Activated naive CD4-positive, alpha-beta T cell treated with anti-CD3 and anti-CD28 coated beads, Interleukin-2, amount 10 ng/mL, durations not matched to agents 7 days and 5 days (primary cell): Measurements from ENCODE around the gene TRIM3.

Experiments
- CTCF ChIA-PET: fragments of 350-600 bp; sonication (Branson Sonifier 250); formaldehyde crosslinking; loops from one replicate; lab custom pipeline; 2021; ENCODE audit warnings: antibody characterized with exemption; lab: Charles Lee
- DNase-seq: peaks from one replicate; pipeline ENCODE4 v3.0.0-alpha.2; 2020
- H3K27ac Mint-ChIP-seq: one replicate; pipeline ENCODE4 v1.8.0; 2021; ENCODE audit warnings: mild to moderate bottlenecking, moderate library complexity, mixed read lengths
- H3K27me3 Mint-ChIP-seq: one replicate; pipeline ENCODE4 v1.8.0; 2021; ENCODE audit warnings: mild to moderate bottlenecking, mixed read lengths
- H3K36me3 Mint-ChIP-seq: one replicate; pipeline ENCODE4 v1.8.0; 2021; ENCODE audit warnings: mixed read lengths
- H3K4me1 Mint-ChIP-seq: one replicate; pipeline ENCODE4 v1.8.0; 2021; ENCODE audit warnings: mixed read lengths
- H3K4me3 Mint-ChIP-seq: one replicate; pipeline ENCODE4 v1.8.0; 2021; ENCODE audit warnings: mild to moderate bottlenecking, moderate library complexity, mixed read lengths
- H3K9me3 Mint-ChIP-seq: one replicate; pipeline ENCODE4 v1.8.0; 2021; ENCODE audit warnings: mixed read lengths

TRIM3 gene

DNA sequence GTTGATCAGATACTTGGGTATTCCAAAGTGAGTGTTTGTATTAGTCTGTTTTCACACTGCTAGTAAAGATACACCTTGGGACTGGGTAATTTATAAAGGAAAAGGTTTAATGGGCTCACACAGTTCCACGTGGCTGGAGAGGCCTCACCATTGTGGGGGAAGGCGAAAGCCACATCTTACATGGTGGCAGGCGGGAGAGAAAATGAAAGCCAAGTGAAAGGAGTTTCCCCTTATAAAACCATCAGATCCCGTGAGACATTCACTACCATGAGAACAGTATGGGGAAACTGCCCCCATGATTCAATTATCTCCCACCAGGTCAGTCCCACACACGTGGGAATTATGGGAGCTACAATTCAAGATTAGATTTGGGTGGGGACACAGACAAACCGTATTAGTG, 14.6 kb upstream of the TRIM3 start:
- no peaks in the 10 kb centered on the region for H3K27me3 Mint-ChIP-seq
- no peak overlapping the region for H3K4me3 Mint-ChIP-seq
- CTCF ChIA-PET, result interaction anchor here (1.3 kb wide), 1 partner anchor 109 kb away, joined by 3 read pairs; no protein-coding TSS in a partner anchor
- H3K4me1 Mint-ChIP-seq, result peaks cover 3% of the 10 kb centered on the region
- no peaks in the 10 kb centered on the region for H3K9me3 Mint-ChIP-seq
- peaks cover 30% of the 10 kb centered on the region for H3K36me3 Mint-ChIP-seq
- DNase-seq, result no peak
- H3K27ac Mint-ChIP-seq, result no peak overlapping the region

DNA sequence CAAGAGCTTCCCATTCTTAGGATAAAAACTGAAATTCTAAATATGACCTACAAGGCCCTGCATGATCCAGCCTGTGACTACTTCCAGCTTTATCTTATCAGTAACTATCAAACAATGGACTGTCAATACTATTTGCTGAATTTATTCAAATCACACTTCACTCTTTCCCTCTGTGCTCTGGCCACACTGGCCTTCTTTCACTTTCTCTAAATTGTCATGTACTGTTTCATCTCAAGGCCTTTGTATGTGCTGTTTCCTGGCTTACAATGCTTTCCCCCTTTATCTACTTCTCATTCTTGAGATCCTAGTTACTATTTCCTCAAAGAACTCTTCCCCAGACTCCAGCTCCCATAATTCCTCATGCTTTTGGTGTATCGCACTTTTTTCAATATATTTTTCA, 13.2 kb upstream of the TRIM3 start:
- H3K27ac Mint-ChIP-seq, result no peak overlapping the region
- H3K9me3 Mint-ChIP-seq, result no peaks in the 10 kb centered on the region
- no peaks in the 10 kb centered on the region for H3K27me3 Mint-ChIP-seq
- peaks cover 14% of the 10 kb centered on the region for H3K4me1 Mint-ChIP-seq
- peaks cover 37% of the 10 kb centered on the region for H3K36me3 Mint-ChIP-seq
- CTCF ChIA-PET, result interaction anchor here (1.1 to 3.4 kb wide), 3 partner anchors 19 to 109 kb away, joined by 3 to 17 read pairs (median 4); no protein-coding TSS in a partner anchor
- H3K4me3 Mint-ChIP-seq, result no peak overlapping the region
- no peak for DNase-seq

DNA sequence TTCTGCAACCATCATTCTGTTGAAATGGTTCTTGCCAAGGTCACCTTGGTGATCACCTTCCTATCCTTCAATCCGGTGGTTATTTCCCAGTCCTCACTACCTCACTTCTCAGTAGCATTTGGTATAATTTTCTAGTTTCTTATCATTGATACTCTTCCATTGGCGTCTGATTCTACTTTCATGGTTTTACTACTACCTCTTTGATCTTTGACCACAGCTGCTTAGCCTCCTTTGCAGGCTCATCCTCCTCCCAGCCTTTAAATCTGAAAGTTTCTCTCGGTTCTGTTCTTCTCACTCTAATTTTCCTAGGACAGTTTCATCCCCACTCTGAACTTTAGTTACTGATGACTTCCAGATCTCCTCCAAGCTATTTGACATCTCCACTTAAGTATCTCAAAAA, 12.5 kb upstream of the TRIM3 start:
- H3K4me1 Mint-ChIP-seq, result peaks cover 16% of the 10 kb centered on the region
- no peak overlapping the region for H3K4me3 Mint-ChIP-seq
- H3K27ac Mint-ChIP-seq, result no peak overlapping the region
- no peak for DNase-seq
- no peaks in the 10 kb centered on the region for H3K27me3 Mint-ChIP-seq
- CTCF ChIA-PET, result interaction anchor here (1.1 to 3.4 kb wide), 2 partner anchors 20 to 108 kb away, joined by 4 to 17 read pairs; no protein-coding TSS in a partner anchor
- H3K36me3 Mint-ChIP-seq, result peaks cover 35% of the 10 kb centered on the region
- no peaks in the 10 kb centered on the region for H3K9me3 Mint-ChIP-seq

DNA sequence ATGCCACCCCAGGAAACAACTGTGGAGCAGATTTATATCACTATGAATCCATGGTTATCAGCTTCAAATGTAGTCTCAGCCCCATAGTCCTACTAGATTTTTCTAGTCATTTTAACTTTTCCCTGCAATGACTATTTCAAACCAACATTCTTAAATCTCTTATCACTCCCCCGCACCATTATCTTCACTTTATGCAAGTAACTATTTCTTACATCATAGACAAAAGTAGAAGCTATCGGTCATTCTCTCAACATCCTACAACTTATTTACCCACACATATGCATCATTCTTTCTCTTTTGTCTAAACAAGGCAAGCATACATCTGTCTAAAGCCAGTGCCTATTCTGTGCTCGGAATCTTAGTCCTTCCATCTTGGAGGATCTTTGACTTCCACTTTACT, 11.9 kb upstream of the TRIM3 start:
- CTCF ChIA-PET, result interaction anchor here (0.9 to 3.4 kb wide), 3 partner anchors 20 to 110 kb away, joined by 3 to 17 read pairs (median 6); no protein-coding TSS in a partner anchor
- H3K4me3 Mint-ChIP-seq, result no peak overlapping the region
- peaks cover 22% of the 10 kb centered on the region for H3K4me1 Mint-ChIP-seq
- H3K9me3 Mint-ChIP-seq, result no peaks in the 10 kb centered on the region
- H3K36me3 Mint-ChIP-seq, result peaks cover 39% of the 10 kb centered on the region
- H3K27ac Mint-ChIP-seq, result no peak overlapping the region
- no peak for DNase-seq
- H3K27me3 Mint-ChIP-seq, result no peaks in the 10 kb centered on the region

DNA sequence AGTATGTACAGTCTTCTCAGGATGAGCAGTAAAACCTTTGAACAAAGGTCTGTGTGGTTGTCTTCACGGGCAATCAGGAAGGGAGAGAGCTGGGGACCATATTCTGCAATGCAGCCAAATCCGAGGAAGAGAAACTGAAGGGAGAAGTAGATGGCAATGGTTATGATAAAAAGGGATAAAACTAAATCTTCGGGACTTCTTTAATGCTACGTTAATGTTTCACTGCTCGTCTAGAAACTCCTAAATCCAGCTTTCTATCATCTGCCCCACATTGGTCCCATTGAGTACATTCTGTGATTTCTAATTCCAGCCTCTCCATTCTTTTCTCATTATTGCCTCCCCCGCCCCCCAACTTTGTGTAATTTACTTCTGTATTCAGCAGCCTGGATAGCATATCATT, 9.3 kb upstream of the TRIM3 start:
- Mint-ChIP-seq H3K9me3 (no peaks in the 10 kb centered on the region), H3K27ac (peak overlapping the region; percentile 96), H3K27me3 (no peaks in the 10 kb centered on the region), H3K4me3 (peak overlapping the region; percentile 82), H3K4me1 (peaks cover 42% of the 10 kb centered on the region), H3K36me3 (peaks cover 36% of the 10 kb centered on the region)
- CTCF ChIA-PET, result interaction anchor here (1.2 to 2.5 kb wide), 3 partner anchors 43 to 104 kb away, joined by 3 to 21 read pairs (median 3); no protein-coding TSS in a partner anchor
- no peak for DNase-seq

DNA sequence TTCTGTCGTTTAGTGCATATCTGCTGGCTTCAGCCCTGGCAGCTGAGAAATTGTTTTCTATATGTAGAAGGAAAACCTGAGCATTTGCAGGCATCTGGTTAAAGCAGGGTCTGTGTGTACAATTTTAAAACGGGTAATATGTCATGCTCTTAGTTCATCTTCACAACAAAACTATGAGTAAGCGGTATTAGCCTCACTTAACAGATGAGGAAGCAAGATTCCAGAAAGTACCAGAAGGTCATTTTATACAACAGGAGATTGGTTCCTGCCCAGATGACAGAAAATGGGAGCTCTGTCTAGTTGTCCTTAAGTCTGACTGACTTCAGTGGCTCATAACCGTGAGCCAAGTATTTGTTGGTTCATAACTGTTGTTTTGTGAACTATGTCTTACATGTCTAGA, 8.7 kb upstream of the TRIM3 start:
- Mint-ChIP-seq H3K9me3 (no peaks in the 10 kb centered on the region), H3K27me3 (no peaks in the 10 kb centered on the region), H3K27ac (peak overlapping the region; percentile 96), H3K4me3 (peak overlapping the region; percentile 82), H3K4me1 (peaks cover 42% of the 10 kb centered on the region), H3K36me3 (peaks cover 38% of the 10 kb centered on the region)
- CTCF ChIA-PET, result interaction anchor here (1.2 to 2.5 kb wide), 5 partner anchors 33 to 104 kb away, joined by 3 to 21 read pairs (median 3); no protein-coding TSS in a partner anchor
- no peak for DNase-seq

DNA sequence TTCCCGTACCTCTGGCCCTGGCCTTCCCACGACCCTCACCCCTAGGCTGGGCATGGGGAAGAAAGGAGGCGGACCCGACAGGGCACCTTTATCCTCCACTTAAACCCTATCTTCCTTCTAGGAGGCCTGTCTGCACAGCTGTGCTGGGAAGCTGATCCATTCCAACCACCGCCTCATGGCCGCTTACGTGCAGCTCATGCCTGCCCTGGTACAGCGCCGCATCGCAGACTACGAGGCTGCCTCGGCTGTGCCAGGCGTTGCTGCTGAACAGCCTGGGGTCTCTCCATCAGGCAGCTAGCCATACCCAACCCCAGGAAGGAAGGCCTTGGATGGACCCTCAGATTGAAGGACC, 8.2 kb upstream of the TRIM3 start:
- no peak for DNase-seq
- peaks cover 42% of the 10 kb centered on the region for H3K4me1 Mint-ChIP-seq
- no peaks in the 10 kb centered on the region for H3K9me3 Mint-ChIP-seq
- CTCF ChIA-PET, result interaction anchor here (0.8 to 2.5 kb wide), 6 partner anchors 10 to 224 kb away, joined by 3 to 21 read pairs (median 4); no protein-coding TSS in a partner anchor
- H3K36me3 Mint-ChIP-seq, result peaks cover 42% of the 10 kb centered on the region
- H3K27me3 Mint-ChIP-seq, result no peaks in the 10 kb centered on the region
- H3K27ac Mint-ChIP-seq, result peak overlapping the region; percentile 96
- H3K4me3 Mint-ChIP-seq, result peak overlapping the region; percentile 82

DNA sequence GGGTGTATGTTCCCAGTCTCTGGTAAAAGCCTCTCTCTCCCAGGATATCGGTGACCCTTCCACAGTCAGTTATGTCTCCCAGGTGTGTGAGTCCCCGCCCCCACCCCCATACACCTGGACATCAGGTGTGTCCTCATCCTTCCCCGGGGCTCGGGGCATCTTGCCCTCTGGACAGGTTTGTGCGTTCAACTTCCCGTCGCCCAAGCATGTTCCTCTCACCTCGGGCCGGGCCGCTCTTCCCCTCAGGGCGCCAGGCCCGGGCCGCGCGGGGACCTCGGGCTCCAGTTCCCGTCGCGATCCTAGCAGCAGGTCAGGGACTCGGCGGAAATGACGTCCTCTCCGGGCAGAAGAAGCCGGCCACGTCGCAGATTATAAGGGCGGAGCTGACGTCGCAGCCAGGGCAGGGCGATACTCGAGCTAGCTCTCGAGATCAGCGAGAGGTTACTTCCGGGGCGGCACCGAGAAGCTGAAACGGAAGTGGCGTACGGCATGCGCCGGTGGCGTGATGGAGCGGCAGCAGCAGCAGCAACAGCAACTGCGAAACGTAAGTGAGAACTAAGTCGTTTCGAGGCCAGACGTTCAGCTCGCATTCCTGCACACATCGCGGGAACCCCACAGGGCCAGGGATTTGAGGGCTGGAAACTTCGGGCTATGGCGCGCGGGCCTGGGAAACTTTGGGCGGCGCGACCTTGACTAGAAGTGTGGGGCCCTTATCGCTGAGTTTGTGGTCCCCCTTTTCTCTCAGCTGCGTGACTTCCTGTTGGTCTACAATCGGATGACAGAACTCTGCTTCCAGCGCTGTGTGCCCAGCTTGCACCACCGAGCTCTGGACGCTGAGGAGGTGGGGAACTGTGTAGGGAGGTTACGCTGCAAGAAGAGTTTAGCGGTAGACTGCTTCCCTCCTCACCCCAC, 7.5 kb upstream of the TRIM3 start, which contains the start of the genes ARFIP2 and TIMM10B:
Gene ARFIP2 (minus strand): TSS at position 320 of the 912 bp plus-strand sequence. CDS start 910 bp downstream, outside the sequence.
Gene TIMM10B (plus strand): TSS at position 490 of the 912 bp plus-strand sequence. CDS start 16 bp downstream, at position 506.
- Mint-ChIP-seq H3K27ac (peak within 1 kb of the TSS; percentile 96), H3K36me3 (peaks cover 45% of the 10 kb centered on the region), H3K9me3 (no peaks in the 10 kb centered on the region), H3K27me3 (no peaks in the 10 kb centered on the region), H3K4me1 (peaks cover 42% of the 10 kb centered on the region), H3K4me3 (peak within 1 kb of the TSS; percentile 82)
- peak; percentile 99 for DNase-seq
- CTCF ChIA-PET, result interaction anchor here (0.8 to 2.5 kb wide), 9 partner anchors 9 to 225 kb away, joined by 3 to 21 read pairs (median 4); no protein-coding TSS in a partner anchor

DNA sequence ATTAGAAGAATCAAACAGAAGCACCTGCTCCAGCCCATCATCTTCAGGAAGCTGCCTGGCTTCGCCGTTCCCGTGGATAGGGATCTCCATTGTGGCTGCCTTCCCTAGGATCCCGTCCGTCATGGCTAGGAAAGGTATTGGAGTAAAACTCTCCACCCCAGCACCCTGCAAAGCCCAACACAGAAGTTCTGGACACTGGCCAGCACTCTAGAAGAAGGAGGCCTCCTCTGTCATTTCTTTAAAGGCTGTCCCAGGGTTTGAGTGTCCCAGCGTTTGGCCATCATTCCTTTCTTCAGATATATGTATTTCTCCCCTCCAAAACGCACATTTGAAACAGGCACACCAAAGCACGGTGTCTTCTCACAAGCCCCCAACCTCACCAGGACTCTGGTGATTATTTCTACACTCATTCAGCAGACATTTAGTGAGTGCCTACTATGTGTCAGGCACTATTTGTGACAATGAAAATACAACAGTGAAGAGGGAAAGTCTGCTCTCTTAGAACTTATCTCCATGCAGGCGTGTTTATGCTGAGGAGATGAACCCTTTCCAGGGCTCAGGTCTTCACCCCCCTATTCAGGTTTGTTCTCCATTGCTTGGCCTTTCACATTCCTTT, 6.7 kb upstream of the TRIM3 start:
- Mint-ChIP-seq H3K27me3 (no peaks in the 10 kb centered on the region), H3K9me3 (no peaks in the 10 kb centered on the region), H3K27ac (peak overlapping the region; percentile 96), H3K36me3 (peaks cover 45% of the 10 kb centered on the region), H3K4me3 (peak overlapping the region; percentile 82), H3K4me1 (peaks cover 42% of the 10 kb centered on the region)
- CTCF ChIA-PET, result no interaction called here
- no peak for DNase-seq

DNA sequence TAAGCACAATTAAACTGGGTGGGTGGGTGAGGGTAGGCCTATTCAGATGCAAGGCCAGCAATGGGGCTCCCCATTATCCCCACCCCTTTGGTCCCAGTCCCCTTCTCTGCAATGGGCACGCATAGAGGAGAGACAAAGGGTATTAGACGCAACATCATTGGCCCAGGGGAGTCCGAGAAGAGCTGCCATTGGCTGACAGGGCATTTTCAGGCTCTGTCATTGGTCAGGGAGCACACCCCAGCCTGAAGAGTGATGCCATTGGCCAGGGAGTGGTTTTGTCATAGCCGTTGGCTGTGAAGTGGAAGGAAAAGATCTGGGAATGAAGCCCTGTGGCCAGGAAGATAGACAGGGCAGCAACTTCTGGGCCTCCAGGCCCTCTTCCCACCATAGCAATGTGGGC, 2.8 kb upstream of the TRIM3 start:
- Mint-ChIP-seq H3K4me1 (peaks cover 46% of the 10 kb centered on the region), H3K4me3 (no peak overlapping the region), H3K9me3 (no peaks in the 10 kb centered on the region), H3K27ac (no peak overlapping the region), H3K27me3 (peaks cover 18% of the 10 kb centered on the region), H3K36me3 (peaks cover 29% of the 10 kb centered on the region)
- no peak for DNase-seq
- CTCF ChIA-PET, result interaction anchor here (0.8 to 3.8 kb wide), 3 partner anchors 8 to 98 kb away, joined by 3 to 20 read pairs (median 4); no protein-coding TSS in a partner anchor

DNA sequence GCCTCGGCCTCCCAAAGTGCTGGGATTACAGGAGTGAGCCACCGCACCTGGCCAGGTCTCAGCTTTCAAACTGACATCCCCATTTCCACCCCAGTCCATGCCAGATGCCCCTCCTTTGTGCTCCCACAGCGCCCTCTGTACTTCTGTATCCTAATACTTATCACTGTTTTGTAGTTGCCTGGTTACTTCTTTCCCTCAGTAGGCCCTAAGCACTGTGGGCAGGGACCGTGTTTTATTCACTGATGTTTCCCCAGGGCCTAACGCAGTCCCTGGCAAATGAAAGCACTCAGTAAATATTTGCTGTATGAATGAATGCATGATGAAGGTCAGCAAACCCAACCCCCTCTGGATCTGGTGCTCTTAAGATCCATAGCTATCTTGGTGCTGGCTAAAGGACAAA, 2.2 kb upstream of the TRIM3 start:
- Mint-ChIP-seq H3K36me3 (peaks cover 28% of the 10 kb centered on the region), H3K4me3 (no peak overlapping the region), H3K4me1 (peaks cover 43% of the 10 kb centered on the region), H3K27ac (no peak overlapping the region), H3K9me3 (no peaks in the 10 kb centered on the region), H3K27me3 (peaks cover 18% of the 10 kb centered on the region)
- CTCF ChIA-PET, result interaction anchor here (0.6 to 3.8 kb wide), 6 partner anchors 12 to 193 kb away, joined by 3 to 20 read pairs (median 3); no protein-coding TSS in a partner anchor
- no peak for DNase-seq

DNA sequence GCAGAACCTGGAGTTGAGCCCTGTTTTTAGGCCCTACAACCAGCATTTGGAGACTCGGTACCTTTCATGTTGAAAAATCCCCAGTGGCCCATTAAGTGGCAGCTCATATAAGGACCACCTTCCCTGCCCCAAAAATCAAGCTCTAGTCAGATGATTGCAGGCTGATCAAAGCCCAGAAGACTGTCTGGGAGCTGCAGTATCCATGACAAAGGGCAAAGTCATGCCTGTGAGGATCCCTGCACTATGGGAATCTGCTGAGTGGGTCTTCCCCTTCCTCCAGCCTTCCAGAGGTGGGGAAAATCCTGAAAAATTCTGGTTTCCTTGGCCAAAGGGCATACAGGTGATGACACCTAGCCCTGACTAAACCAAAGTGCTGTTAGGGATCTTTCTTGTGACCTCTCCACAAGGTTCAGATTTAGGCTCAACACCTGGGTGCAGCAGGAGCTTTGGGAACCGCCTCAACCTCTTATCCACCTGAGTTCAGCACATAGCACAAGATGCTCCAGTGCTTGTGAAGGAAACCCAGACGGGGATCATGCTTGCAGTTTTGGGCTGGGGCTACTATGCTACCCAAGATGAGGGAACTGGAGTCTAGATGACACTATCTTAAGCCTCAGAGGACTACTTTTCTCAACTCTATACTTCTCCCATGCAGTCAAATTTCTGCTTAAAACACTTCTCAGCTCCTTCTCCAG, 1.2 kb upstream of the TRIM3 start:
- no peak for DNase-seq
- no peak overlapping the region for H3K27ac Mint-ChIP-seq
- peaks cover 33% of the 10 kb centered on the region for H3K4me1 Mint-ChIP-seq
- H3K27me3 Mint-ChIP-seq, result peaks cover 18% of the 10 kb centered on the region
- CTCF ChIA-PET, result interaction anchor here (0.9 to 3.8 kb wide), 3 partner anchors 56 to 112 kb away, joined by 3 to 20 read pairs (median 3); no protein-coding TSS in a partner anchor
- H3K4me3 Mint-ChIP-seq, result peak overlapping the region; percentile 73
- no peaks in the 10 kb centered on the region for H3K9me3 Mint-ChIP-seq
- peaks cover 25% of the 10 kb centered on the region for H3K36me3 Mint-ChIP-seq

DNA sequence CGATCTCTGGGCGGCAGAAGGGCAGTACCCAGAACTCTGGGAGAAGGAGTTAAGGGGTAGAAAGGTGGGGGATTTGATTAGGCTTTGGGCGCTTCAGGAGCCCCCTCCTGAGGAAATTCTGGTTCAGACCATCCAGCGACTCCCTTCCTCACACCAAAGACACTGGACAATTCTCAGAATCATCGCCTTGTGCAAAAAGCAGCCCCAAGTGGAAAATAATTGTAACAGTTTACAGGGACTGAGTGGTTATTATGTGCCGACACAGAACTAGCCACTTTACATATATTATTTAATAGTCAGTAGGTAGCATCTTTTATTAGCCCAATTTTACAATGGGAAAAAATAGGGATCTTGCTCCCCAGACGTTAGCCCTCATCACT, 662 bp upstream of the TRIM3 start:
- Mint-ChIP-seq H3K4me3 (peak overlapping the region; percentile 73), H3K27me3 (peaks cover 18% of the 10 kb centered on the region), H3K36me3 (peaks cover 23% of the 10 kb centered on the region), H3K9me3 (no peaks in the 10 kb centered on the region), H3K4me1 (peaks cover 28% of the 10 kb centered on the region), H3K27ac (no peak overlapping the region)
- no peak for DNase-seq
- CTCF ChIA-PET, result interaction anchor here (3.8 kb wide), 1 partner anchor 96 kb away, joined by 20 read pairs; no protein-coding TSS in a partner anchor
